Fibroblast of lung (primary cell): ENCODE results near the gene MAP2K5. TPM values are rescaled to one million over a fixed set of nuclear protein-coding genes. Genes with fewer than 3 reads are reported as not detected.
A peak's percentile ranks its signal among the peaks of the same experiment; 100 is the strongest.

Experiments used
- DNase-seq, 2 donors: peaks; one replicate each; pipeline versions ENCODE4 v3.0.0 to v3.0.0-alpha.2; 2010; ENCODE audit warnings: low read depth in 2 of 2
- H2AFZ ChIP-seq: 2 replicates; pipeline ENCODE4 v1.5.1; 2012; ENCODE audit warnings: low read length, control low read depth, inconsistent platforms
- H3K27ac ChIP-seq: 2 replicates; pipeline ENCODE4 v1.5.1; 2011; ENCODE audit warnings: low read length, control low read depth; ENCODE audit not compliant: insufficient read depth
- H3K27me3 ChIP-seq: 2 replicates; pipeline ENCODE4 v1.5.1; 2011; ENCODE audit warnings: mild to moderate bottlenecking, low read length; ENCODE audit not compliant: control insufficient read depth, insufficient read depth
- H3K36me3 ChIP-seq: 2 replicates; pipeline ENCODE4 v1.5.1; 2011; ENCODE audit warnings: low read length; ENCODE audit not compliant: control insufficient read depth, insufficient read depth
- H3K4me1 ChIP-seq: 2 replicates; pipeline ENCODE4 v1.5.1; 2011; ENCODE audit warnings: low read length; ENCODE audit not compliant: control insufficient read depth, insufficient read depth; ENCODE audit errors: extremely low read depth
- H3K4me2 ChIP-seq: 2 replicates; pipeline ENCODE4 v1.5.1; 2011; ENCODE audit warnings: low read length, control low read depth; ENCODE audit not compliant: insufficient read depth; ENCODE audit errors: extremely low read depth
- H3K4me3 ChIP-seq, 4 experiments: fragments of 200-600 bp in 1 of 4; sonication (generic) in 1 of 4; replicated peaks in 1 of 4; 2 replicates each; pipeline ENCODE4 v1.5.1; 2011 to 2016; ENCODE audit warnings: low read length in 4 of 4, low read depth in 3 of 4, mild to moderate bottlenecking in 3 of 4, control low read depth in 2 of 4, inconsistent platforms in 1 of 4, mixed read lengths in 1 of 4; ENCODE audit not compliant: insufficient read depth in 1 of 4; ENCODE audit errors: control extremely low read depth in 1 of 4
- H3K79me2 ChIP-seq: 2 replicates; pipeline ENCODE4 v1.5.1; 2012; ENCODE audit warnings: mild to moderate bottlenecking, low read length, inconsistent platforms; ENCODE audit not compliant: control insufficient read depth, insufficient read depth
- H3K9ac ChIP-seq: 2 replicates; pipeline ENCODE4 v1.5.1; 2011; ENCODE audit warnings: mild to moderate bottlenecking, low read length, control low read depth; ENCODE audit not compliant: insufficient read depth
- H3K9me3 ChIP-seq: 2 replicates; pipeline ENCODE4 v1.5.1; 2012; ENCODE audit warnings: low read depth, low read length; ENCODE audit not compliant: control insufficient read depth, insufficient read depth
- H4K20me1 ChIP-seq: 2 replicates; pipeline ENCODE4 v1.5.1; 2011; ENCODE audit warnings: low read length; ENCODE audit not compliant: control insufficient read depth, insufficient read depth; ENCODE audit errors: extremely low read depth
- EZH2 ChIP-seq: IDR thresholded peaks from 2 replicates; pipeline ENCODE4 v1.5.1; 2012; ENCODE audit warnings: low read length, control low read depth, mild to moderate bottlenecking; ENCODE audit errors: missing control alignments
- polyA plus RNA-seq, 2 donors: library from polyadenylated mRNA; depleted of rRNA in 1 of 2; stranded (reverse) in 1 of 2; unstranded in 1 of 2; fragments of >200 nt; gene quantifications; 2 replicates each; pipeline ENCODE4 v1.2.1, GENCODE V29; 2011 to 2012; ENCODE audit warnings: missing spikeins in 1 of 2
- total RNA-seq: library from RNA; depleted of rRNA; stranded (reverse); fragments of >200 nt; gene quantifications from 2 replicates; pipeline ENCODE4 v1.2.1, GENCODE V29; 2014
- TF ChIP-seq, protein P1 (sequence below), 2 donors: IDR thresholded peaks in 1 of 2; conservative IDR thresholded peaks in 1 of 2; 1 replicate in 1 of 2; 2 replicates in 1 of 2; pipeline ENCODE4 v1.5.1; 2011 to 2012; ENCODE audit warnings: low read length in 2 of 2, control low read depth in 1 of 2, inconsistent platforms in 1 of 2, low read depth in 1 of 2, mild to moderate bottlenecking in 1 of 2

MAP2K5 gene
- total and polyA plus RNA-seq, 2 donors (not counting 1 experiment from before 2014, with no cell fraction given): 5.7 to 10.2 TPM

DNA sequence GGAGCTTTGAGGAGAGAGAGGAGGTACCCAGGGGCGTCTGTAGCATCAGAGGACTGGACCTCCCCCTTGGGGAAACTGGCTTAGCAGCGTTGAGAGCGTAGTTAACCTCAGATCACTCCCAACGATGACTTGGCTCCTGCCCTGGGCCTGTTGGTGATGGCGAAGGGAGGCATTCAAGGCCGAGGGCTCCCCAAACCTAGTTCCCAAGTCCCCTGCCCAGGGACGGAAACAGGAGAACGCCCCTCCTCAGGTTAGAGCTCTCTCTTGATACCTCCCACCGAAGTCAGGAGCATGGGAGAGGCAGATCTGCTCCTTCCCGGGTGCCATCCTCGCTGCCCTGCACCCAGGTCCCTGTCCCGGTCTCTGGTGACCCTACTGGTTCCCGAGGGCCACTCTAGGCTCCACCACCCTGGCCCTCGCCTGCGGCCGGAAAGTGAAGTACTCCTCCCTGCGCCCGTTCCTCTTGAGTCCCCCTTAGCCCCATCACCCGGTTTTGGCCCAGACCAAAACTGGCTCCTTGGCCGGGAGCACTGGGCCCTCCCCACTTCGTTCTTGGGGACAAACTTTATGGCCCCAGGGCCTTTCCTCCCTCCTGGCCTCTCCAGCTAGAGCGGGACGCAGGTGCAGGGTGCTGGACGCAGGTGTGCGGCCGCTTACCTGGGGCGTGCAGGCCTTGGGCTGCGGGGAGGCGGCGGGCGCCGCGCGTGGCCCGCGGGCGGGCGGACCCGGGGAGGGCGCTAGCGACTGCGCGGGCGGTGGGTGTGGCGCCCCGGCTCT is 280.2 kb downstream of the MAP2K5 start:
- no peaks in the 10 kb centered on the region for H4K20me1 ChIP-seq
- H3K27me3 ChIP-seq: peaks cover 89% of the 10 kb centered on the region
- no peak overlapping the region for H3K4me3 ChIP-seq
- no peak overlapping the region for H3K27ac ChIP-seq
- no peak for DNase-seq
- H3K9ac ChIP-seq: no peak overlapping the region
- no peak overlapping the region for H3K4me2 ChIP-seq
- no peaks in the 10 kb centered on the region for H3K9me3 ChIP-seq
- H3K36me3 ChIP-seq: no peaks in the 10 kb centered on the region
- H3K4me1 ChIP-seq: no peaks in the 10 kb centered on the region
- no peak overlapping the region for H2AFZ ChIP-seq
- no peaks in the 10 kb centered on the region for H3K79me2 ChIP-seq
- peak; percentile 78 for TF ChIP-seq EZH2
- TF ChIP-seq, protein P1, sequence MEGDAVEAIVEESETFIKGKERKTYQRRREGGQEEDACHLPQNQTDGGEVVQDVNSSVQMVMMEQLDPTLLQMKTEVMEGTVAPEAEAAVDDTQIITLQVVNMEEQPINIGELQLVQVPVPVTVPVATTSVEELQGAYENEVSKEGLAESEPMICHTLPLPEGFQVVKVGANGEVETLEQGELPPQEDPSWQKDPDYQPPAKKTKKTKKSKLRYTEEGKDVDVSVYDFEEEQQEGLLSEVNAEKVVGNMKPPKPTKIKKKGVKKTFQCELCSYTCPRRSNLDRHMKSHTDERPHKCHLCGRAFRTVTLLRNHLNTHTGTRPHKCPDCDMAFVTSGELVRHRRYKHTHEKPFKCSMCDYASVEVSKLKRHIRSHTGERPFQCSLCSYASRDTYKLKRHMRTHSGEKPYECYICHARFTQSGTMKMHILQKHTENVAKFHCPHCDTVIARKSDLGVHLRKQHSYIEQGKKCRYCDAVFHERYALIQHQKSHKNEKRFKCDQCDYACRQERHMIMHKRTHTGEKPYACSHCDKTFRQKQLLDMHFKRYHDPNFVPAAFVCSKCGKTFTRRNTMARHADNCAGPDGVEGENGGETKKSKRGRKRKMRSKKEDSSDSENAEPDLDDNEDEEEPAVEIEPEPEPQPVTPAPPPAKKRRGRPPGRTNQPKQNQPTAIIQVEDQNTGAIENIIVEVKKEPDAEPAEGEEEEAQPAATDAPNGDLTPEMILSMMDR (conservative IDR thresholded peaks at IDR 0.05 in 1 of 2, IDR thresholded peaks at IDR 0.05 in 1 of 2; ENCODE audit: low read depth in 1 of 2, low read length in 2 of 2): no peak

DNA sequence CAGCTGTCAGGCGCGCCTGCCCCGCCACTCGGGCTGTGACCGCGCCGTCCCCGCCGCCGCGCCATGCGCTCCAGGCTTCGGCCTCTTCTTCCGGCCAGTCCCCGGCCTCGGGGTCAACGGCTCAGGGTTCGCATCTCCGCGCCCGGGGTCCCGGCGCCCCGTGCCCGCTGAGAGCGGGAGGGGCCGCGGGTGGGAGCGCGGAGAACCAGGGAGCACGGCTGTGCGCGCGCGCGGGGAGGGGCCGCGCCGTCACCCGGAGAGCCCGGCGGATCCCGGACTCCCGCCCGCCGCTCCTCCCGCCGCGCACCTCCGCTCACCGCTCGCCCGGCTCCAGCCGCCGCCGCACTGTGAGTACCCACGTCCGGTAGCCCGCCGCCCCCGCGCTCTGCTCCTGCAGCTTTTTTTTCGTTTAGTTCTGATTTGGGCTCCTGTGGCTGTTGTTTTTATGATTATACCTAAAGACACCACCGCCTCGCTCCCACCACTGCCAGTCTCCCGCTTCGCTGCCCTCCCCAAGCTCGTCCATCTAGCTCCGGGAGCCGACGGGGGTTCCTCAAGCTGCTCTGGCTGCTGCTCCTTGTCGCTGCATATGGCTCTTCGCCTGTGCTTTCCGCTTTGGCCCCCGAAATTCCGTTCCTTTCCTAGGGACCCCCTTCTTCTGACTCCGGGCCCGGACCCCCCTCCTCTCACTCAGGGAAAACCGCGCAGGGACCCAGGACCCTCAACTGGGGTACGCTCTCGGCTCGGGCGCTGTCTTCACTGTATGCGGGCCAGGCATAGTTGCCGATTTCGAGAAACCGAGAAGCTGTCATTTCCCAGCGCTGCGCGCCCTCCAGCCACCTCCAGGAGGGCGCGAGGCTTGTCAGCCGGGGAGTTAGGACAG is 281.1 kb downstream of the MAP2K5 start:
- H3K4me1 ChIP-seq: no peaks in the 10 kb centered on the region
- no peaks in the 10 kb centered on the region for H3K79me2 ChIP-seq
- H3K9ac ChIP-seq: no peak overlapping the region
- H3K4me3 ChIP-seq: no peak overlapping the region
- no peak for DNase-seq
- TF ChIP-seq, protein P1 (conservative IDR thresholded peaks at IDR 0.05 in 1 of 2, IDR thresholded peaks at IDR 0.05 in 1 of 2; ENCODE audit: low read depth in 1 of 2, low read length in 2 of 2): no peak
- TF ChIP-seq EZH2: peak; percentile 88
- no peaks in the 10 kb centered on the region for H4K20me1 ChIP-seq
- H3K27me3 ChIP-seq: peaks cover 90% of the 10 kb centered on the region
- H3K4me2 ChIP-seq: no peak overlapping the region
- H3K27ac ChIP-seq: no peak overlapping the region
- H3K9me3 ChIP-seq: no peaks in the 10 kb centered on the region
- no peaks in the 10 kb centered on the region for H3K36me3 ChIP-seq
- H2AFZ ChIP-seq: no peak overlapping the region
